ENCODE data around the gene PTH1R.

- TF ChIP-seq, protein P1, sequence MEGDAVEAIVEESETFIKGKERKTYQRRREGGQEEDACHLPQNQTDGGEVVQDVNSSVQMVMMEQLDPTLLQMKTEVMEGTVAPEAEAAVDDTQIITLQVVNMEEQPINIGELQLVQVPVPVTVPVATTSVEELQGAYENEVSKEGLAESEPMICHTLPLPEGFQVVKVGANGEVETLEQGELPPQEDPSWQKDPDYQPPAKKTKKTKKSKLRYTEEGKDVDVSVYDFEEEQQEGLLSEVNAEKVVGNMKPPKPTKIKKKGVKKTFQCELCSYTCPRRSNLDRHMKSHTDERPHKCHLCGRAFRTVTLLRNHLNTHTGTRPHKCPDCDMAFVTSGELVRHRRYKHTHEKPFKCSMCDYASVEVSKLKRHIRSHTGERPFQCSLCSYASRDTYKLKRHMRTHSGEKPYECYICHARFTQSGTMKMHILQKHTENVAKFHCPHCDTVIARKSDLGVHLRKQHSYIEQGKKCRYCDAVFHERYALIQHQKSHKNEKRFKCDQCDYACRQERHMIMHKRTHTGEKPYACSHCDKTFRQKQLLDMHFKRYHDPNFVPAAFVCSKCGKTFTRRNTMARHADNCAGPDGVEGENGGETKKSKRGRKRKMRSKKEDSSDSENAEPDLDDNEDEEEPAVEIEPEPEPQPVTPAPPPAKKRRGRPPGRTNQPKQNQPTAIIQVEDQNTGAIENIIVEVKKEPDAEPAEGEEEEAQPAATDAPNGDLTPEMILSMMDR (optimal IDR thresholded peaks at IDR 0.05 in 1 of 3, IDR thresholded peaks at IDR 0.05 in 1 of 3, conservative IDR thresholded peaks at IDR 0.05 in 1 of 3; ENCODE audit: extremely low read depth in 1 of 3, insufficient read depth in 2 of 3, low read length in 3 of 3): peak in 2 of 3 experiments; percentile 50 to 59
- no peak for TF ChIP-seq EZH2 (IDR thresholded peaks at IDR 0.05; ENCODE audit: low read length)
These were observed 17.3 kb upstream of the PTH1R start for GRCh38 chr3:46860017-46860809.
